ENCODE results near the gene BTRC.

GRCh38 chr10:101379663-101380352 is 25.8 kb downstream of the BTRC start:
- TF ChIP-seq CTCF (IDR thresholded peaks at IDR 0.05) (no peak), POLR2A (IDR thresholded peaks at IDR 0.05) (no peak)
